HG03280 (cell line): ENCODE results near the gene ABCG5.

ENCODE experiments used
- ATAC-seq: cut with Tn5 transposase; IDR thresholded peaks from one replicate; pipeline ENCODE4 v1.9.1; 2021; ENCODE audit warnings: mild to moderate bottlenecking, moderate library complexity; ENCODE audit not compliant: unreplicated experiment

Gene ABCG5

DNA sequence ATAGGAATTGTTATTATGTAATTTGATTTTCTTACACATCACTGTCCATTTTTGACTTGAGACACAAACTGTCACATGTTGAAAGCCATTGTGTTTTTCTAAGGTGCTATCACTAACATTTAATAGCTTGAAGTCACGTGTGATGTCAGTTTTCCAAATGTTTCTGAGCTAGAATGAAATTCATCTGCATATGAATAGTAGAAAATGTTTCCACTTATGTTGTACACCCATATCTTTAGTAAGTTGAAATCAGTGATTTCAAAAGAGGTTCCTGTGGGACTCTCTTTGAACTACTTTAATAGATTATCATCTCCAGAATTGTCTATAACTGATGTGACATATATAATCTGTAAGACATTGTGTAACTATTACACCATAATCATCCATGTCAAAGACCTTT lies 27.8 kb downstream of the ABCG5 start:
- no peak for ATAC-seq

DNA sequence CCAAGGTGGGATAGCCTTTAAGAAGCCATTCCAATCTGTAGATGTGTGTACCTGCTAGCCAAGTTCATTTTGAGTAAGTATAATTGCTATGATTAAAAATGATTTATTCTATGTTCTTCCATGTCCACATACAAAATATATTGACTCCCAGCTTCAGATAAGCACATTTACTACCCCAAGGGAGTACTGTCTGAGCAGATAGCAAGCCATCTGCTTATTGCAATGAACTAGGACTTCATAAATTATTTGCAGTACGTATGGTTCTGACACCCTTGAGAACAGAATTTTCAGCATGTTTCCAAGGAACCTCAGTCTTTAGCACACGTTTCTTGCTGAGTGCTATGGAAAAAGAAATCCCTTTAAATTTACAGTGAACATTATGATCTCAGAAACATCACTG lies 28.2 kb downstream of the ABCG5 start:
- ATAC-seq, result no peak

DNA sequence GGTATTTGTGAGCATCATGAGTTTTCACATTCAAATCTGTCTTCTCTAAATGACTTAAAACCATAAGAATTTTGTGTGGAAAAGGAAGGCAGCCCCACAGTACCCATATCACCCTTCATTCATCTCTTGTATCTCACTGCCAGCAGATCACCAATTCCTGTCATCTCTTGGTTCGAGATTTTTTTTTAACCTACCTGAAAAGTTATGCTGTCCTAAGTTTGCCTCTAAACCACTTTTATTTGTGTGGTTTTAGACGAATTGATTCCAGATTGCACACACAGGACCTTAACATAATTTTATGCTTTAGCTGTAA lies 32.0 kb downstream of the ABCG5 start:
- ATAC-seq, result no peak

- ATAC-seq, result no peak
Measured at GRCh38 chr2:43803113-43803512, 35.5 kb downstream of the ABCG5 start.

DNA sequence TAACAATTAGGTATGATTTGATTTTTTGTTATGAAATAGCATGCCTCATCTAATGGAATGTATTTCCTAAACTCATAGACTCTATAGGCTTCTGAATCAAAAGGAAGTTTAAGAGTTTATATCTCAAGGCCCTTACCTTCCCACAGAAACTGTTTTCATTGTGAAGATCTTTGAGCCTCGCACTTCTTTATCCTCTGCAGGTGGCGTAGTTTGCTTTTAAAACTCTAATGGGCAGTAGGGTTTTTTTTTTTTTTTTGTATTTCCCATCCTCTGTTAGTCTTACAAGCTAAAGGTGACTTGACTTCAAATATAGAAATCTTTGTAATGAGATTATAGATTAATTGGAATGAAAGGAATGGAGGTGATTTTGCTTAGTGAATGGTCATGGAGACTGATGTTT lies 36.5 kb downstream of the ABCG5 start:
- ATAC-seq, result no peak

DNA sequence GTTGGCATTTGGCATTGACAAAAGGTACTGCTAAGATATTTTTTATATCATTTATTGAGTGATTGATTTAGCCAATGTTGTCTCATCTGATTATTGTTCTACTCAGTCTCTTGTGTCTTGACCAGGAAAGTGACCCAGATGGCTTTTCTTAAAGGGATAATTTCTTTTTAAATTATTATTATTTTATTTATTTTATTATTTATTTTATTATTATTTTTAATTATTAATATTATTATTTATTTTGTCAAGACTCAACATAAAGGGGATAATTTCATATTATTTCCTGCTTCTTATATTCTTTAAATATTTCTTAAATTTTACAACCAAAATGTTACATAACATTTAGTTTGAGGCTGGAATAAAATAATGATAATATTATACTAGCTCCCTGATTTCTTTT lies 37.7 kb downstream of the ABCG5 start:
- ATAC-seq, result no peak

DNA sequence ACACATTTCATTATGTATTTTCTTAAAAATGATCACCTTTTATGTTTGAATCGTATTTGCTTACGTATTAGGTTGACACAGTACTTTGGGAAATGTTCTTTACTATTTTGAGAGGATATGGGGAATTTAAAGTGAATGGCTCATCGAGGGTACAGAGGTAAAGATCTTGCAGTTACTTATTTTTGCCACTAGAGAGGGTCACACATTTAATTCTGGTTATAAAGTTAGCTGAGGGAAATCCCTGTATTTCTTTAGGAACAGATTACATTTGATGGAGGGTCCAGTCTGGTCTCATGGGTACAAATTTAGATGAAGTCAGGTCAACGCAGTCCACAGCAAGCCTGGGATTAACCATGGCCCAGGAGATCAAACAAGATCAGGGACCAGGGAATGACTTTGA lies 40.3 kb downstream of the ABCG5 start:
- ATAC-seq, result no peak

DNA sequence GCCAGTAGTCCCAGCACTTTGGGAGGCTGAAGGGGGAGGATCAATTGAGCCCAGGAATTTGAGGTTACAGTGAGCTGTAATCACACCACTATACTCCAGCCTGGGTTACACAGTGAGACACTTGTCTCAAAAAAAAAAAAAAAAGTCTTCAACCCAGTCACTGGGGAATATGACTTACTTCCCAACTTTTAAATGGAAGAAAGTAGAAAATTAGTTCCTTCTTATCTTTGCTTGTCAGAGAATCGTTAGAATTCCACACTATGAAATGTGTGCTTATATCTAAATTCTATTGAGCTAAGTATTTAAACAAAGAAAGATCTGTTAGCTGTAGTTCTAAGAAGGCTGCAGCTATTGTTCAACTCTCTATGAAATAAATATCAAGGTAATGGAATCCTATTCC lies 42.4 kb downstream of the ABCG5 start:
- no peak for ATAC-seq

DNA sequence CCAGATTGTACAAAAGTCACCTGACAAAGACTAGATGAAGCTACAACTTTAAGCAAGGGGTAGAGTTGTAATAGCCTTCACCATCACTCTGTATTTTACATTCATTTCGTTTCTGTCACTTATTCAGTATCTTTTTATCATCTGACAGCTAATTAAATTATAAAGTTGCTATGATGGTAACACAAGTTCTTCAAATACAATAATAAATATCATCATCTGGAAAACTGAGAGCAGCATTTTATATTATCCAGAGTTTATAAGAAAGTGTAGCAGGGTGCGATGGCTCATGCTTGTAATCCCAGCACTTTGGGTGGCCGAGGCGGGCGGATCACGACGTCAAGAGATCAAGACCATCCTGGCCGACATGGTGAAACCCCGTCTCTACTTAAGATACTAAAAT lies 43.7 kb downstream of the ABCG5 start:
- ATAC-seq, result no peak

DNA sequence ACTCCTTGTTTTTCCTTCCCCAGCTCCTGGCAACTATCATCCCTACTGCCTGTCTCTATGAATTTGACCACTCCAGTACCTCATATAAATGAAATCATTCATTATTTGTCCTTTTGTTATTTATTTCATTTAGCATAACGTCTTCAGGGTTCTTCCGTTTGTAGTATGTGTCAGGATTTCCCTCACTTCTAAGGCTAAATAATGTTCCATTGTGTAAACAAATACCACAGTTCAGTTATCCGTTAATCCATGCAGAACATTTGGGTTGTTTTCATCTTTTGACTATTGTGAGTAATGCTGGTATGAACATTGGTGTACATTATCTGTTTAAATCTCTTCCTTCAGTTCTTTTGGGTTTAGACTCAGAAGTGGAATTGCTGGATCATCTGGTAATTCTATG lies 46.0 kb downstream of the ABCG5 start:
- ATAC-seq, result no peak

DNA sequence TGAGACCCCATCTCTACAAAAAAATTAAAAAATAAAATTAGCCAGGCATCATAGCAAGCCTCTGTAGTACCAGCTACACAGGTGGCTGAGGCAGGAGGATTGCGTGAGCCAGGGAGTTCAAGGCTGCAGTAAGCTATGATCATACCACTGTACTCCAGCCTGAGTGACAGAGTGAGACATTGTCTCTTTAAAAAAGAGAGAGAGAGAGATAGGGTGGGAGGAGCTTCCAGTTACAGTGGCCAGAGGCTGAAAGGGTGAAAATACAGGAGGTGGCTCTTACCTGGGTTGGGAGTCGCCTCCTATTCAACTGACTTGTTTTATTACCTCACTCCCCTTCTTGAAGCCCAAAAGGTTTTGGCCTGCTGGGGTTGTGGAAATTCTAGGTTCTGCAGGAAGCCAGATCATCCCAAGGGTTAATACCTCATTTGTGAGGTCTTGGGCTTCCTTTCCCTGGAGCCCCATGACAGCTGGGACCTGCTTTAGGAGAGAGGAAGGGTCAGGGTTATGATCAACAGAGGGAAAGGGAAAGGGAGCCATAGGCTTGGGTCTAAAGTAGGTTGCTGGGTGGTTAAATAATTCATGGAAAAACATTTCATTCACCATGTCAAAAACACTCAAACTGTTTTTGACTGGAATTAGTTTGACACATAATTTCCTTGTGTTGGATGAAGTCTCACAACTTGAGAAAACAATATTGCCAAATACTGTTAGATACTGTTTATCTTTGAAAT lies 47.4 kb downstream of the ABCG5 start:
- no peak for ATAC-seq

DNA sequence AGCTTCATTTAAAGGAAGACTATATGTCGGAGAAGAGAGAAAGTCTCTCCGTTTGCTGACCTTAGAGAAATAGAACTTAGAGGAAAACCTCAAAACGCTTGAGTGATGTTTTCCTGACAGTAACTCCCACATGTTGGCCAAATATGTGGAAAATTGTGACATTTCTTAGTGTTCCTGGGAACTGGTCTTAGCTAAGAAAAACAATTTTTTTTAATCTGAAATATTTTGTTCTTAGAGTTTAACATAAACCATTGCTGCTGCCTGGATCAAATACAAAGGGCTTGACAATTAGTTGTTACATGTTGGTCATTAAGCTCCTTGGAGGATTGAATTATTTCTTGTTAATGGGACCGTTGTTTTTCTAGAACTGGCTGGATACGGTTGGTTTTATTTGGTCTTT lies 48.5 kb downstream of the ABCG5 start:
- ATAC-seq, result no peak

- no peak for ATAC-seq
Measured at GRCh38 chr2:43788646-43789045, 50.0 kb downstream of the ABCG5 start.

DNA sequence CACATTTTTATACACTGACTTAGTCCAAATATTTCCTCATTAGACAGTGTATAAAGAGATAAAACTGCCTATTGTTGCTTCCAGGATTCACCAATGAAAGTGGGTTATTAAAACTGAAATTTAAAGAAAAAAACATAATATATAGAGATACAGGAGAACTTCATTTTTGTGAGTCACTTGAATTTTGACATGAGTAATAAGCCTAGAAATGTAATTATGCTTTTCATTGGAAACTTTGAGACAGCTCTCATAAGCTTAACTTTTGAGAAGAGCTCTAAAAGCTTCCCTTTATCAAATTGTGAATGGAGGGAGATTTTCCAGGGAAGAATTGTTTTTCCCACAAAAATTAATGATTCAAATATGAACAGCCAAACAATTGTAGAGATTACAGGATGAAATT lies 50.7 kb downstream of the ABCG5 start:
- no peak for ATAC-seq

GRCh38 chr2:43778233-43778632 lies 60.4 kb downstream of the ABCG5 start:
- no peak for ATAC-seq

GRCh38 chr2:43777306-43777926 lies 61.2 kb downstream of the ABCG5 start:
- ATAC-seq, result no peak

GRCh38 chr2:43776324-43776723 lies 62.3 kb downstream of the ABCG5 start:
- ATAC-seq, result no peak

DNA sequence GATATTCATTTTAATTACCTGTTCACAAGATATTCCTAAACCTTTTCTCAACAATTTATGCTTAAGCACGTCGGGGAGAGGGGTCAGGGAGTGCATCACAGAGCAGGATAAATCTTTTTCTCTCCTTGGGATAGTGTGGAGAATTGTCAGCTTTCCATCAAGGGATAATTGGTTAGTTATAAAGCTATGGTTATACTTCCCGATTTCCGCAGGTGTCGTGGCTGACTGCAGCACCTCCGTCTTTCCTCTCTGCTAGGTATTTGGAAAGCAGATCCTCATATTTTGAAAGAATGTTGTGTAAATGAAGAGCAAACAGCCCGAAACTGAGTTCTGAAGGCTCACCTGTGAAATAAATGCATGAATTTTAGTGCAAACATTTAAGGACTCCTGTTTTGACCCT lies 64.0 kb downstream of the ABCG5 start:
- no peak for ATAC-seq

DNA sequence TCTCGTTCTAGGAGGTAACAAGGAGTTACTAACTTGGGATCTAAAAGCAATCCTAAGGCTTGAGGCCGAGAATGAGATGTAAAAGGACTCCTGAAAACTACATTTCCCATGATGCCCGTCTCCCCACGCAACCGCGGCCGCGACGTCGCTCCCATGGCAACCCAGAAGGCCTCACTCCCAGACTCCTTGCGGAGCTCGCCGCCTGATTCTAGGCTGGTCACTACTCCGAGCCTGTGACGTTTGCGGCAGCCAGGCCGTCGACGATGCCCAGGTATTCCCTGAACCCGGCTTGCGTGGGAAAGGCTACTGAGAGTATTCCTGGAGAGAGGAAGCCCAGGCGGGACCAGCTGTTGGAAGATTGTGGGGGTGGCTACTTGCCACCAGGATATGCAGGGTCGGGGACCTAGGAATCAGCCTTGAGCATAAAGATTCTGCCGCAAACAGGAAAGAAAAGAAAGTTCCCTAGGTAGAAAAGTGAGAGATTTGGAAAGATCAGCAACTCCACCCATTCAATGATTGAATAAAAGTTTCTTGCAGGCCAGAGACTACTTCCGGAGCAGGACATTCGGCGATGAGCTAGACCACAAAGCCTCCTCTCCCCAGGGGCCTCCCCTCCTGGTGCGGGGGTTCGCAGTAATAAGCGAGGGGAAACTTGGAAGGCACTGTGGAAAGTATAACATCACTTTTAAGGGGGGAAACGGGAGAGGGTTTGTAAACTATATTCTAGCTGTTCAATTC lies 64.6 kb downstream of the ABCG5 start, which contains the start of gene DYNC2LI1:
Gene DYNC2LI1, plus strand, starts transcription at position 164 of the 738 bp plus-strand sequence. Its CDS starts 100 bp downstream, at position 264.
- ATAC-seq, result peak; percentile 99

GRCh38 chr2:43766006-43766405 lies 72.6 kb downstream of the ABCG5 start:
- ATAC-seq, result no peak

DNA sequence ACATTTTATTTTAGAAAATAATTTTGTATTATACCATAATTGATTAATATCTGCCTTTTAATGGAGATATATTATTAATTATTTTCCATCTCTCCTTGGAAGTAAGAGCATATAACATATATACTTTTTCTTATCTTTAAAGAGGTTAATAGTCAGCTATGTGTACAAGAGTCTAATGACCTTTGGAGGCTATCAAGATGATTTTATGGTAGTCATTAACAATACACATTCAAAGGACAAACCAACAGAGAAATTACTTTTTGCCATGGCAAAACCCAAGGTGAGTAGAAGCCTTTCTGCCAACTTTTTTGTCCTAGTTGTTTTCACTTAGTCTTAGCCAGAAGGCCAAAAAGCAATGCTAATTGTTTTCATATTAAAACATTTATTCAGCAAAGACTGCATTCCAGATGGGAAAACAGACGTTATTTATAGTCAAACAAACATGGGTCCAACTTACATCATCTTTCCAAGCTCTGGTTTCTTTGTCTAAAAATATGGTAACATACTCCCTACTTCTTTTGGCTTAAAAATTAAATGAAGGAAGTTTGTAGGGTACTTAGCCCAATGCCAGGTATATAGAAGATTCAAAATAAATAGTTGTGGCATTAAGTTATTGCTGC lies 74.4 kb downstream of the ABCG5 start:
- ATAC-seq, result no peak

DNA sequence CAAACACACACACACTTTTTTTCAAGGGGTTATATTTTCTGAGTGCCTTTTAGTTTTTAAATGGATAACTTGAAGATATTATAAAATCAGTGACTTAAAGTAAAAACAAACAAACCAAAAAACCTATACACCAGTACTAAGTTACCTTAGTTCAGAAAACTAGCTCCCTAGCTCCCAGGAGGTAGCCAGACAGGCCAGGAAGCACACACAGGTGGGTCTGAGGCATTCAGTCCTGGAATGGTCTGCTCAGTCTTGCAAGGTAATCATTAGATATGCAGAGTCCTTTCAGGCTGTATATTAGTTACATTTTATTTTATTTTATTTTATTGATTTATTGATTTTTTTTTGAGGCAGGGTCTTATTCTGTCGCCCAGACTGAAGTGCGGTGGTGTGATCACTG lies 75.5 kb downstream of the ABCG5 start:
- no peak for ATAC-seq
